ENCODE measurements around the gene GALNT2. TPM values are rescaled to one million over a fixed set of nuclear protein-coding genes. Genes with fewer than 3 reads are reported as not detected.

The GALNT2 gene
- total RNA-seq, 2 donors from 2014 or later = 29.9 to 39.5 TPM

GRCh38 chr1:230327892-230328284 lies 260.9 kb downstream of the GALNT2 start:
- DNase-seq (ENCODE audit: low spot score) = no peak
- Histone ChIP-seq H3K4me1 (peaks cover 0 to 10% of the 10 kb centered on the region in 2 donors), H3K27ac (no peak overlapping the region), H3K36me3 (no peaks in the 10 kb centered on the region), H3K27me3 (no peaks in the 10 kb centered on the region), H3K4me3 (no peak overlapping the region), H3K9me3 (no peaks in the 10 kb centered on the region)
- no peak for TF ChIP-seq CTCF (IDR thresholded peaks at IDR 0.05)

GRCh38 chr1:230328342-230329015 lies 261.4 kb downstream of the GALNT2 start:
- no peak overlapping the region for H3K27ac ChIP-seq
- no peaks in the 10 kb centered on the region for H3K36me3 ChIP-seq
- peaks cover 0 to 10% of the 10 kb centered on the region in 2 donors for H3K4me1 ChIP-seq
- no peak overlapping the region for H3K4me3 ChIP-seq
- TF ChIP-seq CTCF (IDR thresholded peaks at IDR 0.05) = no peak
- H3K9me3 ChIP-seq = no peaks in the 10 kb centered on the region
- H3K27me3 ChIP-seq = no peaks in the 10 kb centered on the region
- DNase-seq (ENCODE audit: low spot score) = no peak

GRCh38 chr1:230330157-230330556 lies 263.1 kb downstream of the GALNT2 start:
- no peak for TF ChIP-seq CTCF (IDR thresholded peaks at IDR 0.05)
- H3K9me3 ChIP-seq = no peaks in the 10 kb centered on the region
- no peak for DNase-seq (ENCODE audit: low spot score)
- no peaks in the 10 kb centered on the region for H3K36me3 ChIP-seq
- no peak overlapping the region for H3K4me3 ChIP-seq
- H3K27ac ChIP-seq = no peak overlapping the region
- H3K27me3 ChIP-seq = no peaks in the 10 kb centered on the region
- H3K4me1 ChIP-seq = peaks cover 0 to 21% of the 10 kb centered on the region in 2 donors
